Transverse colon (tissue), 4 donors: ENCODE results near the gene UNC93A. TPM values are rescaled to one million over a fixed set of nuclear protein-coding genes. Genes with fewer than 3 reads are reported as not detected.
"Not testable (repeated sequence)": the region's sequence is repeated elsewhere in the genome, so short reads cannot be mapped to it uniquely, and the experiment has no call there.

Experiments
- DNase-seq: peaks from one replicate; pipeline ENCODE4 v3.0.0-alpha.2; 2019
- H3K27ac ChIP-seq, 4 donors: fragments of 200-600 bp; sonication (generic); 2 replicates each; pipeline ENCODE4 v1.5.1; 2016 to 2018; ENCODE audit warnings: inconsistent platforms in 4 of 4
- H3K27me3 ChIP-seq: fragments of 200-600 bp; sonication (generic); 2 replicates; pipeline ENCODE4 v1.5.1; 2017; ENCODE audit warnings: inconsistent platforms
- H3K36me3 ChIP-seq, 4 donors: fragments of 200-600 bp; sonication (generic); 2 replicates each; pipeline ENCODE4 v1.5.1; 2017 to 2019; ENCODE audit warnings: inconsistent platforms in 4 of 4
- H3K4me1 ChIP-seq, 4 donors: fragments of 200-600 bp; sonication (generic); 2 replicates each; pipeline ENCODE4 v1.5.1; 2017 to 2020; ENCODE audit warnings: inconsistent platforms in 4 of 4
- H3K4me3 ChIP-seq, 4 donors: fragments of 200-600 bp; sonication (generic); 1 replicate in 1 of 4; 2 replicates in 3 of 4; pipeline versions ENCODE4 v1.5.1 to v1.6.1; 2017 to 2019; ENCODE audit warnings: inconsistent platforms in 4 of 4
- H3K9me3 ChIP-seq, 2 donors: fragments of 200-600 bp; sonication (generic); 2 replicates each; pipeline ENCODE4 v1.5.1; 2017 to 2019; ENCODE audit warnings: inconsistent platforms in 2 of 2
- CTCF ChIP-seq, 5 experiments: fragments of 200-600 bp in 3 of 5; fragments of 450-650 bp in 2 of 5; sonication (generic) in 3 of 5; IDR thresholded peaks; 1 replicate in 2 of 5; 2 replicates in 3 of 5; pipeline ENCODE4 v1.5.1; 2016 to 2017; ENCODE audit warnings: antibody characterized with exemption in 5 of 5, inconsistent platforms in 3 of 5, mild to moderate bottlenecking in 2 of 5, moderate library complexity in 1 of 5
- EP300 ChIP-seq: sonication (generic); formaldehyde crosslinking; IDR thresholded peaks from one replicate; pipeline ENCODE4 v1.6.1; 2017; ENCODE audit warnings: antibody characterized with exemption, low read depth
- POLR2A ChIP-seq: fragments of 450-650 bp; IDR thresholded peaks from one replicate; pipeline ENCODE4 v1.6.1; 2016; ENCODE audit warnings: antibody characterized with exemption, mild to moderate bottlenecking, moderate library complexity
- POLR2AphosphoS5 ChIP-seq, 3 donors: sonication (generic); formaldehyde crosslinking; IDR thresholded peaks; one replicate each; pipeline ENCODE4 v1.6.1; 2016; ENCODE audit warnings: antibody characterized with exemption in 3 of 3
- WGBS, 2 donors: methylation state at CpG; one replicate each; pipeline ENCODE4 v1.1.5; 2018; ENCODE audit warnings: low coverage in 1 of 2; 5-methylcytosine and 5-hydroxymethylcytosine counted together
- in situ Hi-C, 4 donors: fragments of 200-750 bp; cut with MboI; loops; one replicate each; pipeline versions ENCODE4 v1.15.0 to v1.15.1; 2017; ENCODE audit warnings: low sequenced_read_pairs in 3 of 4, low pct_ligation_motif_present in 1 of 4, low pct_unique_long_range_greater_than_20kb in 1 of 4
- intact Hi-C: fragments of 100-400 bp; cut with DNase I; formaldehyde crosslinking; loops from one replicate; pipeline ENCODE4 v1.15.1; 2023; ENCODE audit warnings: low total_unique reads
- total RNA-seq, 4 donors: library from RNA; depleted of rRNA; stranded (reverse); fragments of >200 nt; gene quantifications; one replicate each; pipeline ENCODE4 v1.1.0, GENCODE V29; 2016

UNC93A gene
- total RNA-seq, 4 donors from 2014 or later, result not detected

- Histone ChIP-seq H3K4me3 (no peak overlapping the region), H3K27ac (peak overlapping the region in 1 of 4 donors; percentile 25), H3K27me3 (no peaks in the 10 kb centered on the region), H3K4me1 (no peaks in the 10 kb centered on the region), H3K36me3 (no peaks in the 10 kb centered on the region), H3K9me3 (no peaks in the 10 kb centered on the region)
- 73 to 83% methylated on average over 2 of the region's 2 CpGs for WGBS, 2 donors
- intact Hi-C loops (no loop called here), in situ Hi-C loops (no loop called here)
- no peak for DNase-seq
- TF ChIP-seq CTCF (IDR thresholded peaks at IDR 0.05) (no peak), POLR2AphosphoS5 (IDR thresholded peaks at IDR 0.05) (no peak), POLR2A (no peak), EP300 (no peak)
Measured at GRCh38 chr6:167311286-167311685, 20.2 kb downstream of the UNC93A start.

- intact Hi-C loops, H3K27me3 ChIP-seq, H3K4me3 ChIP-seq, DNase-seq, in situ Hi-C loops, H3K9me3 ChIP-seq, H3K4me1 ChIP-seq, H3K36me3 ChIP-seq: not testable (repeated sequence)
- 84% methylated on average over 6 of the region's 6 CpGs; no CpG with 5 or more reads in 1 of the 2 donors for WGBS, 2 donors
- H3K27ac ChIP-seq, result peak overlapping the region in 1 of 4 donors; percentile 0
Measured at GRCh38 chr6:167311691-167312090, 20.6 kb downstream of the UNC93A start.

GRCh38 chr6:167314180-167314821, 23.2 kb downstream of the UNC93A start:
- TF ChIP-seq CTCF (IDR thresholded peaks at IDR 0.05) (no peak), EP300 (no peak), POLR2AphosphoS5 (IDR thresholded peaks at IDR 0.05) (no peak), POLR2A (no peak)
- Histone ChIP-seq H3K4me3 (no peak overlapping the region), H3K4me1 (no peaks in the 10 kb centered on the region), H3K27ac (no peak overlapping the region), H3K36me3 (no peaks in the 10 kb centered on the region), H3K27me3 (no peaks in the 10 kb centered on the region), H3K9me3 (no peaks in the 10 kb centered on the region)
- WGBS, 2 donors, result 61 to 78% methylated on average over 4 to 11 of the region's 11 CpGs
- in situ Hi-C loops, result no loop called here
- DNase-seq, result no peak
- intact Hi-C loops, result no loop called here

GRCh38 chr6:167317172-167317571, 26.1 kb downstream of the UNC93A start:
- Histone ChIP-seq H3K9me3 (no peaks in the 10 kb centered on the region), H3K4me3 (no peak overlapping the region), H3K27ac (no peak overlapping the region), H3K4me1 (no peaks in the 10 kb centered on the region), H3K27me3 (no peaks in the 10 kb centered on the region), H3K36me3 (no peaks in the 10 kb centered on the region)
- intact Hi-C loops, result no loop called here
- in situ Hi-C loops, result no loop called here
- 78 to 82% methylated on average over 4 to 9 of the region's 9 CpGs for WGBS, 2 donors
- TF ChIP-seq CTCF (IDR thresholded peaks at IDR 0.05) (no peak), EP300 (no peak), POLR2AphosphoS5 (IDR thresholded peaks at IDR 0.05) (no peak), POLR2A (no peak)
- DNase-seq, result no peak

- H3K4me3 ChIP-seq, in situ Hi-C loops, H3K36me3 ChIP-seq, DNase-seq, H3K4me1 ChIP-seq, H3K27ac ChIP-seq, intact Hi-C loops, H3K27me3 ChIP-seq, H3K9me3 ChIP-seq: not testable (repeated sequence)
- WGBS, 2 donors, result 90% methylated on average over 10 of the region's 10 CpGs; no CpG with 5 or more reads in 1 of the 2 donors
Measured at GRCh38 chr6:167318354-167318753, 27.2 kb downstream of the UNC93A start.

- intact Hi-C loops, DNase-seq, H3K36me3 ChIP-seq, in situ Hi-C loops, H3K4me1 ChIP-seq, H3K4me3 ChIP-seq, H3K27me3 ChIP-seq, H3K9me3 ChIP-seq: not testable (repeated sequence)
- WGBS, 2 donors, result 73 to 83% methylated on average over 9 to 10 of the region's 10 CpGs
- H3K27ac ChIP-seq, result peak overlapping the region in 1 of 4 donors; percentile 8
Measured at GRCh38 chr6:167318856-167319255, 27.7 kb downstream of the UNC93A start.

- H3K9me3 ChIP-seq, in situ Hi-C loops, H3K36me3 ChIP-seq, H3K4me1 ChIP-seq, intact Hi-C loops, DNase-seq, H3K4me3 ChIP-seq, H3K27me3 ChIP-seq: not testable (repeated sequence)
- 75% methylated on average over 21 of the region's 32 CpGs; no CpG with 5 or more reads in 1 of the 2 donors for WGBS, 2 donors
- peak overlapping the region in 1 of 4 donors; percentile 73 for H3K27ac ChIP-seq
Measured at GRCh38 chr6:167319856-167320753, 29.0 kb downstream of the UNC93A start.
